ENCODE data around the gene GIT1. TPM values are rescaled to one million over a fixed set of nuclear protein-coding genes. Genes with fewer than 3 reads are reported as not detected.

GIT1 gene
- total RNA-seq, 1 donor from 2014 or later: 81.0 TPM

DNA sequence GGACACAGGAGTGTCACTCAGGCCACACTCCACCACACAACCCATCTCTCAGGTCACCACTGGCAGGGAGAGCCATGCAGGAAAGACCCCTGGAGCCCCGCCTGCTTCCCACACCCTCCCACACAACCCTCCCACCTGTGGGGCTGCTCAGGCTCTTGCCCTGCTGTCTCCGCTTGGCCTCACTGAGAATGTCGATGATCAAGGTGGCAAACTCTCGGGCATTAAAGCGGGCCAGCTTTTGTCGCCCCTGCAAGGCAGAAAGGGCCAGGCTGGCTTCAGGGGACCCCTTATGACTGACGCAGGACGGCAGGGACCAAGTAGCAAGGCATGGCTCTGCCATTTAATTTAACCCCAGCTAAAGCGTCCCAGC is 12.5 kb downstream of the GIT1 start:
- Mint-ChIP-seq H3K27ac (no peak overlapping the region), H3K4me1 (ENCODE audit: low read depth) (peaks cover 8% of the 10 kb centered on the region), H3K9me3 (no peaks in the 10 kb centered on the region), H3K27me3 (ENCODE audit: insufficient read depth) (no peaks in the 10 kb centered on the region), H3K36me3 (ENCODE audit: low read depth) (peaks cover 41% of the 10 kb centered on the region), H3K4me3 (no peak overlapping the region)
- intact Hi-C loops (cut with micrococcal nuclease): no loop called here
- no peak for DNase-seq (ENCODE audit: low spot score)

DNA sequence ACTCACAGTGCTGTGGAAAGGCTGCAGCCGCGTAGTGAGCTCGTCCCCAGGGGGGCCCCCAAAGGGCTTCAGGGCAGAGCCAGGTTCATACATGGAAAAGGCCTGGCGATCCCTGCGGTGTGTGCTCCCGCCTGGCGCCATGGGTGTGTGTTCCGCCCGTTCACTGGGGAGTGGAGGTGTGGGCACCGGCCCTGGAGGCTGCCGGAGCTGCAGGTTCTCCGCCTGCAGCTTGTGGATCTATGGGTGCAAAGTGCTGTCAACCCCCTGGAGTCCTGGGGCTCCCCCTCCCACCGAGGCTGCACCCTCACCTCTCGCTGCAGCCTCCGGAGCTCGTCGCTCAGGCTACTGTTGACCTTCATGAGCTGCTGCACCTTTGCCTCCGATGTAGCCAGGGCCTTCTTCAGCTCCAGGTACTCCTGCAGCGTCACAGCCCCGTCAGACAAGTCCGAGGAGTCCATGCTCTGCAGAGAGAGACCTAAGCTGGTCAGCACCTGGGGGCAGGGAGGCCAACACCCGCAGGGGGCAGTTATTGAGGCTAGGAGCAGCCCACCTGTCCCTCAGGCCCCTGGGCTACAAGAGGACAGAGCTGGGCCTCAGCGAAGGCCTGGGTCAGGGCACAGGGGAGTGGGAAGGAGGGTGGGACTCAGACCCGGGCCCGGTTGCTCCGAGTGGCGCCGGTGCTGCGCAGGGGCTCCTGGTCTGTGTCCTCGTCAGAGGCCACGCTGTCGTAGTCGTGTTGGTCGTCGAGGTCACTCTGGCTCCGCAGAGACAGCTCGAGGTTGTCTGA is 13.0 kb downstream of the GIT1 start:
- Mint-ChIP-seq H3K4me3 (no peak overlapping the region), H3K9me3 (no peaks in the 10 kb centered on the region), H3K27ac (no peak overlapping the region), H3K27me3 (ENCODE audit: insufficient read depth) (no peaks in the 10 kb centered on the region), H3K36me3 (ENCODE audit: low read depth) (peaks cover 38% of the 10 kb centered on the region), H3K4me1 (ENCODE audit: low read depth) (peaks cover 8% of the 10 kb centered on the region)
- intact Hi-C loops (cut with micrococcal nuclease): no loop called here
- no peak for DNase-seq (ENCODE audit: low spot score)

DNA sequence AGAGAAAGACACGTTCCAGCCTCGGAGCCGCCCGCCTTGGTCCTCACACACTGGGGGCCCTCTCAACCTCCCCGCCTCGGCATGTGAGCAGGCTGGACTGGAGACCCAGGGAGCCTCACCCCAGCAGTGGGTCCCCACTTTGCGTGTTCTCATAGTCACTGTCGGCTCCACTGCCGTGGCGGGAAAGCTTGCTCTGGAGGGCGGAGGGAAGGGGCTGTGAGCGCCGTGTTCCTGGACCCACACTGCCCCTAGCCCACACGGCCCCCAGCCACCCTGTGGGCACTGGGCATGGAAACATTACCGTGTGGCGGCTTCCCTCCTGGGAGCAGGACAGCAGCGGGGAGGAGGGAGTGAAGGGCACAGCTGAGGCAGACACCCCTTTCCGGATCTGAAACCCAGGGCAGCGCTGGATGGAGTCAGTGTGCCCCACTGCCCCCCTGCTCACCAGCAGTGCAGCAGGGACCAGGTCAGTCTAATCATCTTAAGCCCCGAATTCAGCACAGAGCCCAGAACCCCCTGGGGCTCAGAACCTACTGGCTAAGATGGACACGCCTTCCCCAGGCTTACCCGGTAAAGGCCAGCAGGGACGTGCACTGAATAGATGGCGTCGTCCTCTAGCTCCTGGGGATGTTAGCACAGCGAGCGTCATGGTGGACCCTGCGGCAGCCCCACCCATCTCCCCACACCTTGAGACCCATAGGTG is 13.8 kb downstream of the GIT1 start:
- intact Hi-C loops (cut with micrococcal nuclease): no loop called here
- H3K4me3 Mint-ChIP-seq: no peak overlapping the region
- peaks cover 8% of the 10 kb centered on the region for H3K4me1 Mint-ChIP-seq (ENCODE audit: low read depth)
- no peaks in the 10 kb centered on the region for H3K9me3 Mint-ChIP-seq
- no peak for DNase-seq (ENCODE audit: low spot score)
- peaks cover 39% of the 10 kb centered on the region for H3K36me3 Mint-ChIP-seq (ENCODE audit: low read depth)
- no peak overlapping the region for H3K27ac Mint-ChIP-seq
- H3K27me3 Mint-ChIP-seq (ENCODE audit: insufficient read depth): no peaks in the 10 kb centered on the region

DNA sequence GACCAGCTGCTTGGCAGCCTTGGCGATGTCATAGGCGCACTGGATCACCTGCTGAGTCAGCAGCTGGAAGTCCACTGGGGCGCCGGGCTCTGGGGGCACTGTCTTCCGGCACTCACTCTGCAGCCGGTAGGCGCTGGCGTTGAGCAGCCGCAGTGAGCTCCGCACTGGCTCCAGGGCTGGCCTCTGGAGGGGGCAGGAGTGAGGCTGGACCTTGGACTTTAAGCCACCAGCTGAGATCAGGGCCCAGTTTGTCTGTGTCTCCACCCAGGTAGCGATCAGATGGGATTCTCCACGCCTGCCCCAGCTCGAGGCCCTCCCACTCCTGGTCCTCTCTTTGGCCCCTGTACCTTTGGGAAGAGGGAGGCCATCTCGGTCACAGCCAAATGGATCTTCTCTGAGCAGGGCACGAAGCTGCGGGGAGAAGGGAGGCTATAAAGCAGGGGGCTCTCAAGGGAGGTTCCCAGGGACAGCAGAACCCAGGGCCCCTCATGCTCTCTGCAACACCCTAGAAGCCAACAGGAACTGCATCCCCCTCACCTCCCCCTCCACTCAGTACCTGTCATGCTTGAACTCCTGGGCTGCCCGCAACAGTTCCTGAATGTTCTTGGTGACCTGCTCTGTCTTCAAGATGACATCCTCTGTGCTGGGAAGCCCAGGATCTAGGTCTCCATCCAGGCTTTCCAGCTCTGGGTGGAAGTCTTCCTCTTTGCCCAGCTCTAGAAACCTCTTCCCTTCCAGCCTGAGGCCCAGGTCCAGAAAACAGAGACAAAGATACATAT is 14.5 kb downstream of the GIT1 start:
- no peak overlapping the region for H3K4me3 Mint-ChIP-seq
- DNase-seq (ENCODE audit: low spot score): no peak
- intact Hi-C loops (cut with micrococcal nuclease): no loop called here
- no peaks in the 10 kb centered on the region for H3K9me3 Mint-ChIP-seq
- H3K4me1 Mint-ChIP-seq (ENCODE audit: low read depth): peaks cover under 1% of the 10 kb centered on the region
- no peak overlapping the region for H3K27ac Mint-ChIP-seq
- peaks cover 36% of the 10 kb centered on the region for H3K36me3 Mint-ChIP-seq (ENCODE audit: low read depth)
- H3K27me3 Mint-ChIP-seq (ENCODE audit: insufficient read depth): no peaks in the 10 kb centered on the region

DNA sequence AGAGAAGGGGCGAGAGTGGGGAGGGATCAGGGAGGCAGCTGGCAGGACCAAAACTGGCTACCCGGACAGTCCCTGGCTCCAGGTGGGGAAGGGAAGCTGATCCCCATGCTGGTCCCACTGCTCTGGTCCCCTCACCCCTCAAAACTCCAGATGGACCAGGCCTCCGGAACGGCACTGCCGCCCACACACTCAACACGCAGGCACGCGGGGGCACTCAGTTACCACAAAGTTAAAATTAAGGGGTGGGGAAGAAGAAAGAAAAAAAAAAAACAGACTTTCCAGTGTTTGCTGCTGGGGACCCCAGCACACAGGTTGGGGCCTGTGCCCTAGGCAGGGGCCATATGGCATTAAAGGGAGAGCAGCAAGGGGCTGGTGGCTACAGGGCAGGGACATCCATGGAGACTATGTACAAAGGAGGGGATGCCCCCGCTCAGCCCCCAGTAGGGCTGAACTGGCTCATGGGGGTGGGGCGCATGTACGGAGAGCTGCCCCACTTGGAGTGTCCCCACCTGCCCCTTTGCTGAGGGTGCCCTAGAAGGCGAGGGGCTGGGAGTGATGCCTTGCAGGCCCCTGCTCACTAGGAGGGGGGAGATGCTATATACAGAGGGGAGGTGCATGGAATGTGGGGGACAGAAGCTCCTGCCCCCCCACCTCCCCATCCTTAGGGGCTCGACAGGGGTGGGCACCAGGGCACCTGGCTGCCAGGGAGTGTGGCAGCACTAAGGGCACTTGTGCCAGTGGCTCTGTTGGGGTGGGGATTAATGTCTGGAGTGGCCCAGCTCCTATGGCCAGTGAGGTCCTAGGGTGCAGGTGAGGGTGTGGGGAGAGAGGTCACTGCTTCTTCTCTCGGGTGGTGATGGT is 15.3 kb downstream of the GIT1 start:
- intact Hi-C loops (cut with micrococcal nuclease): no loop called here
- Mint-ChIP-seq H3K4me1 (ENCODE audit: low read depth) (peaks cover 3% of the 10 kb centered on the region), H3K36me3 (ENCODE audit: low read depth) (peaks cover 34% of the 10 kb centered on the region), H3K27me3 (ENCODE audit: insufficient read depth) (no peaks in the 10 kb centered on the region), H3K27ac (no peak overlapping the region), H3K4me3 (no peak overlapping the region), H3K9me3 (no peaks in the 10 kb centered on the region)
- no peak for DNase-seq (ENCODE audit: low spot score)

DNA sequence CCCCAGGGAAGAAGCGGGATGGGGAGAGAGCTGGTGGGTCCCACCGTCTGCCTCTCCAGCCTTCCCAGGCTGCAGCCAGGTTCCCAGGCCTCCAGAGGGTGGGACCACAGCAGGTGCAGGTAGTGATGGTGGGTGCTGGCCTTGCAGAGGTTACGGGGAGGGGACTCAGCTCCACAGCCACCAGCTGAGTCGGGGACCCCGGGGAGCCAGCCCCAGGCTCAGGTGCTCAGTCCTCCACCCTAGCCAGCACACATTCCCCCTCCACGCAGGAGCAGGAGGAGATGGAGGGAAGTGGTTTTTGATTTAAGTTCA is 15.9 kb downstream of the GIT1 start:
- Mint-ChIP-seq H3K27me3 (ENCODE audit: insufficient read depth) (no peaks in the 10 kb centered on the region), H3K4me1 (ENCODE audit: low read depth) (peaks cover 5% of the 10 kb centered on the region), H3K36me3 (ENCODE audit: low read depth) (peaks cover 34% of the 10 kb centered on the region), H3K27ac (no peak overlapping the region), H3K9me3 (no peaks in the 10 kb centered on the region), H3K4me3 (no peak overlapping the region)
- DNase-seq (ENCODE audit: low spot score): no peak
- intact Hi-C loops (cut with micrococcal nuclease): no loop called here

DNA sequence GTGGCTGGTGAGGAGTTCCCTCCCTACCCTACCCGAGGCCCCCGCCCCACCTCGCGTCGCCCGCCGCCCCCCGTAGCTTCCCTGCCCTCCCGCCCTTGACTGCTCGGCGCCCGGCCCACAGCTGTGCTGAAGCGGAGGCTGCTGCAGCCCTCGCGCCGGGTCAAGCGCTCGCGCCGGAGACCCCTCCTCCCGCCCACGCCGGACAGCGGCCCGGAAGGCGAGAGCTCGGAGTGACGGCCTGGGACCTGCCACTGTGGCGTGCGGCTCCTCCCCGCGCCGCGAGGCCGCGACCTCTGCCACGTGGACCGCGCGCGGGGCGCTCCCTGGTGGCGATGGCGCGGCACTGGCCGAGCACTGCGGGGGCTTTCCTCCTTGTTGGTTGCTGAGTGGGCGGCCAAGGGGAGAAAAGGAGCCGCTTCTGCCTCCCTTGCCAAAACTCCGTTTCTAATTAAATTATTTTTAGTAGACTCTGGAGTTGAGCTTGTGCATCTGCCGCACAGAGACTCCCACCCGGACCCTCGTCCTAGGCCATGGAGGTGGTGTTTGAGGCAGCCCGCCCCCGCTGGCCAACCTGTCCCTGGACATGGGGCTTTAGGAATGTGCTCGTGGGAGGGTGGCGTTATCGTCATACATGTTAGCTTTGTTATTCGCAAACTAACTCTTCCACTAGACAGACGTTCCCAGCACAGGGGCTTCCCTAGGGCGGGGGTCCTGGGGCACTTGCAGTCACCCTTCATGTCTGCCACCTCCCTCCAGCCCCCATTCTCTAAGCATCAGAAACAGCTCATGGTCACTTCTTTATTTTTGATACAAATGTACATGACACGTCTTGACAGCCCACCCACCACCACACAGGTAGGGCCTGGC is 16.5 kb downstream of the GIT1 start:
- peak; percentile 45 for DNase-seq (ENCODE audit: low spot score)
- Mint-ChIP-seq H3K4me3 (no peak overlapping the region), H3K36me3 (ENCODE audit: low read depth) (peaks cover 31% of the 10 kb centered on the region), H3K9me3 (no peaks in the 10 kb centered on the region), H3K27me3 (ENCODE audit: insufficient read depth) (peaks cover 1% of the 10 kb centered on the region), H3K4me1 (ENCODE audit: low read depth) (peaks cover 5% of the 10 kb centered on the region), H3K27ac (no peak overlapping the region)
- intact Hi-C loops (cut with micrococcal nuclease): no loop called here

DNA sequence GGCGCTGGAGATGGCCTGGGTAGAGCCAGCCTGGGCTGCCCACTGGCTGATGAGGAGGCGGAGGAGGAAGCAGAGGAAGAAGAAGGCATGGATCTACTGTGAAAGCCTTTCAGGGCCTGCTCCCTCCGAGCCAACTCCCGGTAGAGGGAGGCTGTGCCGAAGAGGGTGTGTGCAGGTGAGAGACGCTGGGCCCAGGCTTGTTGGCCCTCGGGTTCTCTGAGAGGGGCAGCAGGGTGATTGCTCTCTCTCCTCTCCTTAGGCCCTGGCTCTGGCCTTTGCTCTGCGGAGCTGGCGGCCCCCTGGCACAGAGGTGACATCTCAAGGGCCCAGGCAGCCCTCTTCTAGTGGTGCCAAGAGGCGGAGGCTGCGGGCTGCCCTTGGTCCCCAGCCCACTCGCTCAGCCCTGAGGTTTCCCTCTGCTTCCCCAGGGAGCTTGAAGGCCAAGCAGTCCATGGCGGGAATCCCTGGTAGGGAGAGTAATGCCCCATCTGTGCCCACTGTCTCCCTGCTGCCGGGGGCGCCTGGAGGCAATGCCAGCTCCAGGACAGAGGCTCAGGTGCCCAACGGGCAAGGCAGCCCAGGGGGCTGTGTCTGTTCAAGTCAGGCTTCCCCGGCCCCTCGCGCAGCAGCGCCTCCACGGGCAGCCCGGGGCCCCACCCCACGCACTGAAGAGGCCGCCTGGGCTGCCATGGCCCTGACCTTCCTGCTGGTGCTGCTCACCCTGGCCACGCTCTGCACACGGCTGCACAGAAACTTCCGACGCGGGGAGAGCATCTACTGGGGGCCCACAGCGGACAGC is 17.4 kb downstream of the GIT1 start:
- intact Hi-C loops (cut with micrococcal nuclease): no loop called here

DNA sequence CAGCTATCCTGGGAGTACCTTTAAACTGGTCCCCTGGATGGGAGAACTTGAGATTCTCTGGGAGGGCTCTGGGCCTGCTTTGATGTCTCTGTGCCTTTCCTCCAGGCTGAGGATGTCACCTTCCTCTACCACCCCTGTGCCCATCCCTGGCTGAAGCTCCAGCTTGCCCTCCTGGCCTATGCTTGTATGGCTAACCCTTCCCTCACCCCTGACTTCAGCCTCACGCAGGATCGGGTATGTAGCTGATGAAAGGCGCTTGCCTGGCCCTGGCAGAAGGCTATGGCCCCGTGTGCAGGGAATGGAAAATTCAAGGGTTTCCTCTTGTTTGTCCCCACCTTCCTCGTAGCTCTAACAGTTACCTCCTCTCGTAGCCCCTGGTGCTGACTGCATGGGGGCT is 18.0 kb downstream of the GIT1 start:
- Mint-ChIP-seq H3K27ac (no peak overlapping the region), H3K27me3 (ENCODE audit: insufficient read depth) (peaks cover 1% of the 10 kb centered on the region), H3K4me1 (ENCODE audit: low read depth) (peaks cover 5% of the 10 kb centered on the region), H3K36me3 (ENCODE audit: low read depth) (peaks cover 28% of the 10 kb centered on the region), H3K9me3 (no peaks in the 10 kb centered on the region), H3K4me3 (no peak overlapping the region)
- no peak for DNase-seq (ENCODE audit: low spot score)
- intact Hi-C loops (cut with micrococcal nuclease): no loop called here

More for the DNA sequence above, 17.4 kb downstream of the GIT1 start:
- Mint-ChIP-seq H3K27ac (no peak overlapping the region), H3K36me3 (ENCODE audit: low read depth) (peaks cover 28% of the 10 kb centered on the region), H3K4me1 (ENCODE audit: low read depth) (peaks cover 5% of the 10 kb centered on the region), H3K4me3 (no peak overlapping the region), H3K27me3 (ENCODE audit: insufficient read depth) (peaks cover 1% of the 10 kb centered on the region), H3K9me3 (no peaks in the 10 kb centered on the region)
- DNase-seq (ENCODE audit: low spot score): no peak

DNA sequence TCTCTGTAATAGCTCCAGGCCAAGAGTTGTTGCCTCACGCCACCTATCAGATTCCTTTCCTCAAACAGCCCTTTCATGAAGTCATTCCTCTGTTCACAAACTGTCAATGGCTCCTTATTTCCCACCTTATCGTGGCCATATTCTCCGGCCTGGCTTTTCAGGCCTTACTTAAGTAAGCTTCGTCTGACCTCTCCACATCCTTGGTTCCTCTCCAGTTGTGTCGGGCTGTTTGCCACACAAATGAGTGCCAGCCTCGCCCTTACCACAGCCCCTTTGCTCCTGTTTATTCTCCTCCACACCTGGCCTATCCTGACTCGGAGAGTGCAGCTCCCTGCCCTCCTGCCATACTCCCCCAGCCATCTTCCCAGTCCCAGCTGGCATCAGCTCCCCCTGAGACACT is 18.9 kb downstream of the GIT1 start:
- H3K27me3 Mint-ChIP-seq (ENCODE audit: insufficient read depth): peaks cover 1% of the 10 kb centered on the region
- H3K36me3 Mint-ChIP-seq (ENCODE audit: low read depth): peaks cover 28% of the 10 kb centered on the region
- H3K4me3 Mint-ChIP-seq: peak overlapping the region; percentile 46
- no peak overlapping the region for H3K27ac Mint-ChIP-seq
- H3K9me3 Mint-ChIP-seq: no peaks in the 10 kb centered on the region
- intact Hi-C loops (cut with micrococcal nuclease): no loop called here
- H3K4me1 Mint-ChIP-seq (ENCODE audit: low read depth): peaks cover 12% of the 10 kb centered on the region
- no peak for DNase-seq (ENCODE audit: low spot score)

DNA sequence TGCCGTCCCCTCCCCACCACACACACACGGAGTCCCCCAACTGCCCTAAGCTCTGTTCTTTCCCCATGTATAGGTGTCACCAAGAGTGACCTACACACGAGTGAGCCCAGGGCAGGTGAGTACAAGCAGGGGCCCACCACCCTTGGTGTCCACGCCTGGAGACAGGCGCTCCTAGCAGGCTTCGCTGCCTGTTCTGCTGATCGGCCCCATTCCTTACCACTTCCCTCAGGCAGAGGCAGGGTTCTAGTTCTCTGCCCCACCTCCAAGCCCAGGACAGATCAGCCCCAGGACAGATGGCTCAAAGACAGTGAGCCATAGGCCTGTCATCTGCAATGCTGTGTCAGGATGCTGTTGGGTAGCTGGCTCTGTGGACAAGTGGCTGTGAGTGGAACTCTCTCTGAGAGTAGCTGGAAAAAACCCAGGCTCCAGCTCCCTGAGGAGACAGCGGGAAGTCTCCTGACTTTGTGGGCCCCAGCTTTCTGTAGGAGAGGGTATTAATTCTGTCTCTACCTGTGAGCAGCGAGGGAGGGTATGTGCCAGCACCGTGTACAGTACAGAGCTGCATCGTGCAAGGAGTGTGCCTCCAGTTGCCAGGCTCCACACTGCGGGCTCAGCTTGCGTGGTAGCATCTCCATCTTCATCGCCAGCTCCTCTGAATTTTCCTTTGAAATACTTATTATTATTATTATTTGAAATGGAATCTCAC is 20.1 kb downstream of the GIT1 start:
- Mint-ChIP-seq H3K4me1 (ENCODE audit: low read depth) (peaks cover 13% of the 10 kb centered on the region), H3K4me3 (peak overlapping the region; percentile 84), H3K27me3 (ENCODE audit: insufficient read depth) (peaks cover 1% of the 10 kb centered on the region), H3K9me3 (no peaks in the 10 kb centered on the region), H3K36me3 (ENCODE audit: low read depth) (peaks cover 22% of the 10 kb centered on the region), H3K27ac (peak overlapping the region; percentile 76)
- no peak for DNase-seq (ENCODE audit: low spot score)
- intact Hi-C loops (cut with micrococcal nuclease): loop anchor here (5.0 kb wide), 4 partner anchors 193 to 422 kb away; partner anchors contain the start of gene SSH2

Data from activated T-helper 1 cell treated with anti-CD3 and anti-CD28 coated beads, Interleukin-12 subunit alpha, Interleukin-12 subunit beta, Interleukin-2, Interleukin-4 antibody, amounts not matched to agents 30 ng/mL and 10 ng/mL and 1 ng/mL, durations not matched to agents 14 hours and 24 hours and 36 hours (primary cell).